ENCODE results near the gene SSBP2. TPM values are rescaled to one million over a fixed set of nuclear protein-coding genes. Genes with fewer than 3 reads are reported as not detected.

Gene SSBP2
- total RNA-seq, 4 donors from 2014 or later = 54.1 to 136 (median 69.8) TPM

GRCh38 chr5:81558188-81558587 lies 192.7 kb downstream of the SSBP2 start:
- Histone ChIP-seq H3K27ac (no peak overlapping the region), H3K4me1 (peaks cover 4% of the 10 kb centered on the region), H3K27me3 (no peaks in the 10 kb centered on the region), H3K36me3 (no peaks in the 10 kb centered on the region), H3K4me3 (no peak overlapping the region), H3K9me3 (no peaks in the 10 kb centered on the region)
- WGBS = 34% methylated on average over 1 of the region's 1 CpG
- no peak for DNase-seq (ENCODE audit: low spot score in 2 of 2)
- TF ChIP-seq EP300 (IDR thresholded peaks at IDR 0.05) (no peak), POLR2A (IDR thresholded peaks at IDR 0.05) (no peak), CTCF (IDR thresholded peaks at IDR 0.05) (no peak), POLR2AphosphoS5 (IDR thresholded peaks at IDR 0.05) (no peak)

- no peaks in the 10 kb centered on the region for H3K27me3 ChIP-seq
- peaks cover 4% of the 10 kb centered on the region for H3K4me1 ChIP-seq
- DNase-seq (ENCODE audit: low spot score in 2 of 2) = no peak
- no peaks in the 10 kb centered on the region for H3K36me3 ChIP-seq
- H3K4me3 ChIP-seq = no peak overlapping the region
- no peak for TF ChIP-seq POLR2AphosphoS5 (IDR thresholded peaks at IDR 0.05)
- no peak for TF ChIP-seq EP300 (IDR thresholded peaks at IDR 0.05)
- TF ChIP-seq CTCF (IDR thresholded peaks at IDR 0.05) = no peak
- no peak for TF ChIP-seq POLR2A (IDR thresholded peaks at IDR 0.05)
- H3K27ac ChIP-seq = no peak overlapping the region
- H3K9me3 ChIP-seq = no peaks in the 10 kb centered on the region
These were observed 194.1 kb downstream of the SSBP2 start for GRCh38 chr5:81556809-81557208.

GRCh38 chr5:81555865-81556264 lies 195.0 kb downstream of the SSBP2 start:
- no peaks in the 10 kb centered on the region for H3K9me3 ChIP-seq

DNA sequence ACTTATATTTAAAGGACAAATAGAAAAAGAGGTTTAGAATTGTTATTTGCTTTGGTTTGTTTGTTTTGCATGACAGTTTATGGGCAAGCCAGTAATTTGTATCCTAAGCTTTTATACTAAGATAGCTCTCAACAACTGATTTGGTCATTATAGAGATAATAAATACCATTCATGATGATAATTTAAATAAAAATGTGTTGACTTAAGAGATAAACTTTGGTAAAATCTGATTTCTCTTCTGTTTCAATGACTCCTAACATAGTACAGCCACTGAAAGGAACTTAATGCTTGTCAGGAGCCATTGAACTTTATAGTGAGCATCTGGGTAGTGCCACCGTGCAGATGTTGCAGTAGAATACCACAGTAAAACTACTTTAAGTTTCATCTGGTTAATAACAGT lies 196.2 kb downstream of the SSBP2 start:
- no peaks in the 10 kb centered on the region for H3K36me3 ChIP-seq
- H3K4me1 ChIP-seq = peaks cover 4% of the 10 kb centered on the region
- no peak overlapping the region for H3K4me3 ChIP-seq
- H3K9me3 ChIP-seq = no peaks in the 10 kb centered on the region
- TF ChIP-seq EP300 (IDR thresholded peaks at IDR 0.05) (no peak), POLR2A (IDR thresholded peaks at IDR 0.05) (no peak), POLR2AphosphoS5 (IDR thresholded peaks at IDR 0.05) (no peak), CTCF (IDR thresholded peaks at IDR 0.05) (no peak)
- H3K27ac ChIP-seq = no peak overlapping the region
- DNase-seq (ENCODE audit: low spot score in 2 of 2) = no peak
- 79% methylated on average over 1 of the region's 1 CpG for WGBS
- no peaks in the 10 kb centered on the region for H3K27me3 ChIP-seq

More at GRCh38 chr5:81555865-81556264, 195.0 kb downstream of the SSBP2 start:
- Histone ChIP-seq H3K4me3 (no peak overlapping the region), H3K4me1 (peaks cover 4% of the 10 kb centered on the region), H3K36me3 (no peaks in the 10 kb centered on the region), H3K27me3 (no peaks in the 10 kb centered on the region), H3K27ac (no peak overlapping the region)
- DNase-seq (ENCODE audit: low spot score in 2 of 2) = no peak
- 71% methylated on average over 2 of the region's 2 CpGs for WGBS
- no peak for TF ChIP-seq POLR2A (IDR thresholded peaks at IDR 0.05)
- no peak for TF ChIP-seq EP300 (IDR thresholded peaks at IDR 0.05)
- no peak for TF ChIP-seq CTCF (IDR thresholded peaks at IDR 0.05)
- TF ChIP-seq POLR2AphosphoS5 (IDR thresholded peaks at IDR 0.05) = no peak

DNA sequence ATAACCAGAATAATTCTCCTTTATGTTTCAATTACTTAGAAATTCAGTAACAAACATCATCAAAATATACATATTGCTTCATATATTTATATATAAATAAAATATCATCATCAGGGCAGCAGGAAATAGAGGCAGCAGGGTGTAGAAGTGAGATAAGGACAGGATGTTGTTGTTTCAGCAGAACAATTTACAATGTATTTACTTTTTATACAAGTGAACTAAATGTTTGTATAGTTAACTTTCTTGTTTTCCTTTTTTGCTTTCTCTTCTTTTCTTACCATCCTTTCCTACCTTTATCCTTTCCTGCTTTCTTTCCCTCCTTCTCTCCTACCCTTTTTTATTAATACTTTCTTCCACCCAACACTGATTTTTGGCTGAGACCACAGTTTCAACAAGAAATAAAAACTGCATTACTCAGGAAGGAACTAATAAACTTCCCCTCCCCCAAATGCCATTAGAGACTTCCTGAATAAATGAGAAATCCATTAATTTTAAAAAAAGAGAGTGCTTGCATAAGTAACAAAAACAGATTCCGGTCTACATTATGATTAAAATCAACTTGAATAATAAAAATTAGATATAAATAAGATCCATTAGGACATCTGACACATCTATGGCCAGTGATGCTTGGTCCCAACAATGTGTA lies 197.2 kb downstream of the SSBP2 start:
- Histone ChIP-seq H3K27me3 (no peaks in the 10 kb centered on the region), H3K27ac (no peak overlapping the region), H3K4me3 (no peak overlapping the region), H3K9me3 (no peaks in the 10 kb centered on the region), H3K4me1 (peaks cover 4% of the 10 kb centered on the region), H3K36me3 (no peaks in the 10 kb centered on the region)
- DNase-seq (ENCODE audit: low spot score in 2 of 2) = no peak
- TF ChIP-seq CTCF (IDR thresholded peaks at IDR 0.05) = no peak
- TF ChIP-seq EP300 (IDR thresholded peaks at IDR 0.05) = no peak
- WGBS = 81% methylated on average over 1 of the region's 1 CpG

All from suprapubic skin (tissue), 4 donors.